Natural killer cell (primary cell): ENCODE results near the gene ST6GALNAC1. TPM values are rescaled to one million over a fixed set of nuclear protein-coding genes. Genes with fewer than 3 reads are reported as not detected.

Source experiments
- ATAC-seq, 3 donors: fragments of 150-1000 bp in 2 of 3; fragments of 200-7000 bp in 1 of 3; cut with Tn5 transposase; 1 replicate in 1 of 3; 2 replicates in 2 of 3; pipeline ENCODE4 v1.10.0; 2021; ENCODE audit warnings: mild to moderate bottlenecking in 2 of 3, moderate library complexity in 2 of 3
- DNase-seq, 2 donors: peaks; one replicate each; pipeline versions ENCODE4 v3.0.0 to v3.0.0-alpha.2; 2013 to 2021; ENCODE audit warnings: mixed read lengths in 1 of 2
- H3K27ac ChIP-seq: one replicate; pipeline ENCODE4 v1.5.1; 2013; ENCODE audit warnings: mild to moderate bottlenecking, low read length
- H3K27me3 ChIP-seq: one replicate; pipeline ENCODE4 v1.6.1; 2013; ENCODE audit warnings: low read length; ENCODE audit not compliant: control insufficient read depth, insufficient read depth
- H3K36me3 ChIP-seq: one replicate; pipeline ENCODE4 v1.6.1; 2013; ENCODE audit warnings: low read length; ENCODE audit not compliant: control insufficient read depth, insufficient read depth
- H3K4me1 ChIP-seq: one replicate; pipeline ENCODE4 v1.6.1; 2013; ENCODE audit warnings: low read length; ENCODE audit not compliant: control insufficient read depth, insufficient read depth
- H3K4me3 ChIP-seq: one replicate; pipeline ENCODE4 v1.5.1; 2013; ENCODE audit warnings: low read length
- H3K9me3 ChIP-seq: one replicate; pipeline ENCODE4 v1.6.1; 2013; ENCODE audit warnings: low read length; ENCODE audit not compliant: control insufficient read depth, insufficient read depth
- H3K27ac Mint-ChIP-seq, 2 donors: one replicate each; pipeline ENCODE4 v1.8.0; 2022; ENCODE audit warnings: mild to moderate bottlenecking in 2 of 2, mixed read lengths in 2 of 2, moderate library complexity in 1 of 2
- H3K27me3 Mint-ChIP-seq, 2 donors: one replicate each; pipeline ENCODE4 v1.8.0; 2022; ENCODE audit warnings: low read depth in 2 of 2, mixed read lengths in 2 of 2
- H3K36me3 Mint-ChIP-seq: one replicate; pipeline ENCODE4 v1.8.0; 2022; ENCODE audit warnings: mixed read lengths
- H3K4me1 Mint-ChIP-seq, 2 donors: one replicate each; pipeline ENCODE4 v1.8.0; 2022; ENCODE audit warnings: mixed read lengths in 2 of 2
- H3K4me3 Mint-ChIP-seq: one replicate; pipeline ENCODE4 v1.8.0; 2022; ENCODE audit warnings: mild to moderate bottlenecking, moderate library complexity, mixed read lengths
- H3K9me3 Mint-ChIP-seq, 2 donors: one replicate each; pipeline ENCODE4 v1.8.0; 2022; ENCODE audit warnings: mixed read lengths in 2 of 2
- WGBS: methylation state at CpG from one replicate; pipeline ENCODE4 v1.1.7; 2013; ENCODE audit warnings: missing lambda C conversion rate; ENCODE audit not compliant: insufficient coverage; 5-methylcytosine and 5-hydroxymethylcytosine counted together
- intact Hi-C: fragments of 100-400 bp; cut with micrococcal nuclease; formaldehyde crosslinking; loops from one replicate; pipeline ENCODE4 v1.14.2; 2022
- total RNA-seq, 4 donors: library from RNA; stranded (reverse); fragments of 120-200 nt in 1 of 4; gene quantifications; one replicate each; pipeline versions ENCODE4 v1.2.3 to v1.2.4, GENCODE V29; 2013 to 2022
- TF ChIP-seq, protein P1 (sequence below): fragments of 200-600 bp; IDR thresholded peaks from one replicate; pipeline ENCODE4 v1.8.0; 2022; ENCODE audit warnings: antibody characterized with exemption

Gene ST6GALNAC1
- total RNA-seq, 3 donors from 2014 or later (not counting 1 experiment from before 2014, with no cell fraction given) = 1.0 TPM; not detected in 2

DNA sequence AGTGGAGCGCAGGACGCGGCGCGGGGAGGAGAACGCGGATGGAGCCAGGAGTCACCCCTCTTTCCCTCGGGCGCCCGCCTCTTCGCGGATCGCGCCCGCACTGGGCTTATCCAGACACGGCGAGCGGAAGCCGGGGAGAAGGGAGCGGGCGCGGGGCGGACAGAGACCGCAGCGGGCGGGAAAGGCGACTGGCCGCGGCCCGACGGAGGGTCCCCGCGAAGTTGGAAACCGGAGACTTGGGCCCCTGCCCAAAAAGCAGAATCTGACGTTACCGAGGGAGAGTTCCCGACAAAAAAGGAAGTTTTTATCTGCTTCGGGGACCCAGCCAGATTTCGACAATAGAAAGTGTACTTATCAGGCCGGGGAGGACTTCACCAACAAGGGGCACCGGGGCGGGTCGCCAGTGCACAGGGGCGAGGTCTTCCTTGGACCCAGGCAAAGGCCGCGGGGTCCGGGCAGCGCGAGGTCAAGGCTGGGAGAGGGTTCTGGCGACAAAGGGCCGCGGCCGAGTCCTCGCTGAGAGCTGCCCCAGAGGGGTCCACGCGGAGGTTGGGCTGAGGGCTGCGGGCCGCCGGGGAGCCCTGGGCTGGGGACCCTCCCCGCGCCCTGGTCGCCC, 58.4 kb downstream of the ST6GALNAC1 start:
- Histone ChIP-seq H3K36me3 (no peaks in the 10 kb centered on the region), H3K4me3 (peak overlapping the region; percentile 40), H3K27ac (no peak overlapping the region), H3K4me1 (peaks cover 24% of the 10 kb centered on the region), H3K27me3 (peaks cover 24% of the 10 kb centered on the region), H3K9me3 (no peaks in the 10 kb centered on the region)
- H3K9me3 Mint-ChIP-seq = no peaks in the 10 kb centered on the region
- ATAC-seq = peak in 1 of 3 donors; percentile 14
- intact Hi-C loops = no loop called here
- H3K36me3 Mint-ChIP-seq = peaks cover 14% of the 10 kb centered on the region
- peaks cover 44 to 47% of the 10 kb centered on the region in 2 donors for H3K27me3 Mint-ChIP-seq
- peaks cover 4% of the 10 kb centered on the region in 2 donors for H3K4me1 Mint-ChIP-seq
- peak in 1 of 2 donors; percentile 51 for DNase-seq
- peak overlapping the region; percentile 72 for H3K4me3 Mint-ChIP-seq
- TF ChIP-seq, protein P1, sequence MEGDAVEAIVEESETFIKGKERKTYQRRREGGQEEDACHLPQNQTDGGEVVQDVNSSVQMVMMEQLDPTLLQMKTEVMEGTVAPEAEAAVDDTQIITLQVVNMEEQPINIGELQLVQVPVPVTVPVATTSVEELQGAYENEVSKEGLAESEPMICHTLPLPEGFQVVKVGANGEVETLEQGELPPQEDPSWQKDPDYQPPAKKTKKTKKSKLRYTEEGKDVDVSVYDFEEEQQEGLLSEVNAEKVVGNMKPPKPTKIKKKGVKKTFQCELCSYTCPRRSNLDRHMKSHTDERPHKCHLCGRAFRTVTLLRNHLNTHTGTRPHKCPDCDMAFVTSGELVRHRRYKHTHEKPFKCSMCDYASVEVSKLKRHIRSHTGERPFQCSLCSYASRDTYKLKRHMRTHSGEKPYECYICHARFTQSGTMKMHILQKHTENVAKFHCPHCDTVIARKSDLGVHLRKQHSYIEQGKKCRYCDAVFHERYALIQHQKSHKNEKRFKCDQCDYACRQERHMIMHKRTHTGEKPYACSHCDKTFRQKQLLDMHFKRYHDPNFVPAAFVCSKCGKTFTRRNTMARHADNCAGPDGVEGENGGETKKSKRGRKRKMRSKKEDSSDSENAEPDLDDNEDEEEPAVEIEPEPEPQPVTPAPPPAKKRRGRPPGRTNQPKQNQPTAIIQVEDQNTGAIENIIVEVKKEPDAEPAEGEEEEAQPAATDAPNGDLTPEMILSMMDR = no peak
- WGBS = under 1% methylated on average over 62 of the region's 62 CpGs
- H3K27ac Mint-ChIP-seq = no peak overlapping the region

DNA sequence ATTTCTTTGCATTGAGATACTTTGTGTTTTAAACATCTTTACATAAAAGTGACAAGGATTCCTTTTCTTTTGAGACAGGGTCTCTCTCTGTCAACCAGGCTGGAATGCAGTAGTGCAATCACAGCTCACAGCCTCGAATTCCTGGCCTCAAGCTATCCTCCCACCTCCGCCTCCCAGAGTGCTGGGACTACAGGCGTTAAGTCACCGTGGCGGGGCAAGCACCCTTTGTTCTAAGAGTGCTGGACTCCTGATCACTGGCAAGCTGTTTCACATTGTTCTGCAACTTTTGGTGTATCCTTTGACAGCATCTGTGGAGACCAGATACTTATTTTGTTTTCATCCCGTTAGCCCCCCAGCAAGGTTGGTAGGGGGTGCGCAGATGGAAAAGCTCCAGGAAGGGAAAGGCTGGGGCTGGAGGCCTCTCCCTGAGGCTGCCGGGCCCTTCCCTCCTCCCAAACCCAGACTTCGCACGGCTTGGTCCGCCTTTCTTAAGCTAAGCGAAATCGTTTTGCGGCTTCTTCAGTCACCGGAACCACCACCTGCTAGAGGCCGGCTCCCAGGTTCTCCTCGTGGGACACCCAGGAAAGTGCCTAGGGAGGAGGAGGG, 59.0 kb downstream of the ST6GALNAC1 start:
- peaks cover 37 to 42% of the 10 kb centered on the region in 2 donors for H3K27me3 Mint-ChIP-seq
- Histone ChIP-seq H3K36me3 (no peaks in the 10 kb centered on the region), H3K4me1 (peaks cover 24% of the 10 kb centered on the region), H3K4me3 (peak overlapping the region; percentile 40), H3K27ac (no peak overlapping the region), H3K27me3 (peaks cover 24% of the 10 kb centered on the region), H3K9me3 (no peaks in the 10 kb centered on the region)
- intact Hi-C loops = no loop called here
- no peak overlapping the region for H3K27ac Mint-ChIP-seq
- peak overlapping the region; percentile 72 for H3K4me3 Mint-ChIP-seq
- DNase-seq = no peak
- peaks cover 4% of the 10 kb centered on the region in 2 donors for H3K4me1 Mint-ChIP-seq
- 25% methylated on average over 17 of the region's 17 CpGs for WGBS
- peaks cover 12% of the 10 kb centered on the region for H3K36me3 Mint-ChIP-seq
- TF ChIP-seq, protein P1 = no peak
- ATAC-seq = no peak
- no peaks in the 10 kb centered on the region for H3K9me3 Mint-ChIP-seq

DNA sequence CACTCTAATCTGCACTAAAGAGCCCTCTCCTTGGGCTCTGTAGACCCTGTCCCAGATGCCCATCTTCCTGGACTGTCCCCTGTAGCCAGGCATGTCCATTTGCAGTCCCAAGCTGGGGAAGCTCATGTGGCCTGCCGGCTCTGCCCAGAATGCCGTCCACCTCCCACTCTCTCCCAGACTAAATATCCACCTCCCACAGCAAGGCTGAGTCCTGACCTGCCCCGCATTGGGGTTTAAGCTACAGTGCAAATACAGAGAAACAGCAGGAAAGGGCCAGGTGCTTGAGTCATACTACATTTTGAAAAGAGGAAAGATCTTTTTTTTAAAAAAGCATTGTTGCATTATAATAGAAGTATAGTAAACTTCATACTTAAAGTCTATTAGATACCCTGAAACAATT, 60.9 kb downstream of the ST6GALNAC1 start:
- no peak overlapping the region for H3K27ac ChIP-seq
- no peak overlapping the region for H3K4me3 ChIP-seq
- H3K36me3 Mint-ChIP-seq = no peaks in the 10 kb centered on the region
- no peaks in the 10 kb centered on the region for H3K9me3 Mint-ChIP-seq
- H3K27me3 ChIP-seq = peaks cover 24% of the 10 kb centered on the region
- peaks cover 19 to 28% of the 10 kb centered on the region in 2 donors for H3K27me3 Mint-ChIP-seq
- intact Hi-C loops = no loop called here
- H3K9me3 ChIP-seq = no peaks in the 10 kb centered on the region
- 50% methylated on average over 2 of the region's 3 CpGs for WGBS
- no peak overlapping the region for H3K27ac Mint-ChIP-seq
- ATAC-seq = no peak
- no peak overlapping the region for H3K4me3 Mint-ChIP-seq
- peaks cover 4% of the 10 kb centered on the region in 2 donors for H3K4me1 Mint-ChIP-seq
- no peak for DNase-seq
- H3K4me1 ChIP-seq = peaks cover 24% of the 10 kb centered on the region
- TF ChIP-seq, protein P1 = no peak
- no peaks in the 10 kb centered on the region for H3K36me3 ChIP-seq
